Heart right ventricle (tissue), 16 donors: Measurements from ENCODE around the gene PMM2. TPM values are rescaled to one million over a fixed set of nuclear protein-coding genes. Genes with fewer than 3 reads are reported as not detected.
A peak's percentile ranks its signal among the peaks of the same experiment; 100 is the strongest.

ENCODE experiments used
- ATAC-seq, 8 donors: fragments of 200-7000 bp; cut with Tn5 transposase; one replicate each; pipeline ENCODE4 v1.9.1; 2020; ENCODE audit warnings: mild to moderate bottlenecking in 8 of 8, moderate library complexity in 8 of 8, moderate number of reproducible peaks in 1 of 8
- DNase-seq, 2 donors: peaks; one replicate each; pipeline ENCODE4 v3.0.0-alpha.2; 2020
- H3K27ac ChIP-seq, 10 donors: fragments of 200-600 bp; sonication (generic) in 2 of 10; one replicate each; pipeline versions ENCODE4 v1.5.0 to v1.8.0; 2020 to 2022; ENCODE audit warnings: mild to moderate bottlenecking in 3 of 10
- H3K27me3 ChIP-seq, 7 donors: fragments of 200-600 bp; one replicate each; pipeline ENCODE4 v1.8.0; 2021 to 2022; ENCODE audit warnings: mild to moderate bottlenecking in 2 of 7
- H3K36me3 ChIP-seq, 9 donors: fragments of 200-600 bp; sonication (generic) in 1 of 9; one replicate each; pipeline versions ENCODE4 v1.5.0 to v1.8.0; 2020 to 2022; ENCODE audit warnings: mild to moderate bottlenecking in 2 of 9
- H3K4me1 ChIP-seq, 9 donors: fragments of 200-600 bp; sonication (generic) in 1 of 9; one replicate each; pipeline versions ENCODE4 v1.5.0 to v1.8.0; 2020 to 2022; ENCODE audit warnings: mild to moderate bottlenecking in 4 of 9
- H3K4me3 ChIP-seq, 10 donors: fragments of 200-600 bp; sonication (generic) in 2 of 10; one replicate each; pipeline versions ENCODE4 v1.5.0 to v1.8.0; 2020 to 2022; ENCODE audit warnings: mild to moderate bottlenecking in 7 of 10, moderate library complexity in 2 of 10
- H3K9me3 ChIP-seq, 11 donors: fragments of 200-600 bp in 10 of 11; sonication (generic) in 2 of 11; one replicate each; pipeline versions ENCODE4 v1.5.0 to v1.8.0; 2013 to 2022; ENCODE audit warnings: mild to moderate bottlenecking in 2 of 11, control low read depth in 1 of 11, moderate library complexity in 1 of 11
- CTCF ChIP-seq, 9 donors: fragments of 200-600 bp; sonication (generic) in 2 of 9; IDR thresholded peaks; one replicate each; pipeline versions ENCODE4 v1.5.0 to v1.8.0; 2021 to 2022; ENCODE audit warnings: antibody characterized with exemption in 9 of 9, mild to moderate bottlenecking in 5 of 9, moderate library complexity in 1 of 9
- WGBS, 2 donors: extraction: QIAGEN DNeasy Blood & Tissue Kit; methylation state at CpG; one replicate each; pipeline ENCODE4 v1.1.7; 2013; ENCODE audit warnings: inconsistent platforms in 1 of 2; 5-methylcytosine and 5-hydroxymethylcytosine counted together
- intact Hi-C, 10 donors: fragments of 100-400 bp; cut with DNase I; formaldehyde crosslinking; loops; one replicate each; pipeline versions ENCODE4 v1.11.1 to v1.14.2; 2022
- polyA plus RNA-seq, 2 donors: library from polyadenylated mRNA; stranded (reverse); fragments of 200-250 nt; gene quantifications; one replicate each; pipeline ENCODE4 v1.2.3, GENCODE V29; 2013
- total RNA-seq, 10 donors: library from RNA; stranded (reverse); fragmentation: NEBNext Ultra II Directional in 3 of 10; extraction: Animal tissue kit (Norgen Biotek cat#: 25700) in 3 of 10; gene quantifications; one replicate each; pipeline versions ENCODE4 v1.2.1 to v1.2.4, GENCODE V29; 2021 to 2023
- donor health status: Arrhythmogenic right ventricular cardiomyopathy.
- donor health status: ischemic (EF 13 %, LVEDD 7.1; RV severe dilation, severe dysfunction).
- donor health status: healthy with polysubstance abuse.
- donor health status: DM: no; HTN: yes; CAD: no.
- donor health status: DM: no; HTN: no; CAD: no.
- donor health status: ischemic (EF 25% LVEDD 6.9; RV normal size, moderate dysfunction).
- donor health status: ischemic (EF 25% LVEDD 5.7; RV mildly dilated, moderate dysfunction).
- donor health status: healthy.
- donor health status: DM: yes; HTN: yes; CAD: no.
- donor health status: Ischemic cardiomyopathy.
- donor health status: ischemic (EF 35%, LVEDD 5.7; RV mildly dilated, moderate dysfunction).
- donor health status: nonischemic (EF 11% LVEDD 7.7; RV severe dilation, severe dysfunction).
- donor health status: DM: yes; HTN: yes; CAD: no.
- donor health status: PGD.
- donor health status: ischemic (EF 29% LVEDD 5.4; RV normal size, mild dysfunction).
- donor health status: nonischemic (EF 23%, LVEDD 6.1; RV moderate dilation, normal function).

The PMM2 gene
- total and polyA plus RNA-seq, 12 donors: 9.4 to 25.9 (median 13.9) TPM

- Histone ChIP-seq H3K4me3 (no peak overlapping the region), H3K27ac (peak overlapping the region in 8 of 10 donors; percentile 31 to 96 (median 60)), H3K9me3 (no peaks in the 10 kb centered on the region), H3K27me3 (no peaks in the 10 kb centered on the region), H3K36me3 (peaks cover 0 to 39% (median 0%) of the 10 kb centered on the region in 9 donors), H3K4me1 (peaks cover 17 to 77% (median 48%) of the 10 kb centered on the region in 9 donors)
- DNase-seq (no peak), ATAC-seq (peak in 4 of 8 donors; percentile 6 to 20 (median 10))
- intact Hi-C loops: no loop called here
- 60 to 69% methylated on average over 25 of the region's 25 CpGs for WGBS, 2 donors
- TF ChIP-seq CTCF (IDR thresholded peaks at IDR 0.05): no peak
These were observed 62.6 kb downstream of the PMM2 start for GRCh38 chr16:8859913-8860881.

GRCh38 chr16:8861563-8862308 lies 64.1 kb downstream of the PMM2 start:
- H3K9me3 ChIP-seq: no peaks in the 10 kb centered on the region
- intact Hi-C loops: no loop called here
- H3K27me3 ChIP-seq: no peaks in the 10 kb centered on the region
- peak overlapping the region in 9 of 10 donors; percentile 35 to 96 (median 73) for H3K27ac ChIP-seq
- peak; percentile 24 to 67 (median 51) for ATAC-seq
- DNase-seq: peak in 1 of 2 donors; percentile 50
- H3K4me1 ChIP-seq: peaks cover 26 to 85% (median 64%) of the 10 kb centered on the region in 9 donors
- TF ChIP-seq CTCF (IDR thresholded peaks at IDR 0.05): no peak
- peaks cover 0 to 24% (median 0%) of the 10 kb centered on the region in 9 donors for H3K36me3 ChIP-seq
- 70 to 72% methylated on average over 14 of the region's 14 CpGs for WGBS, 2 donors
- H3K4me3 ChIP-seq: no peak overlapping the region

GRCh38 chr16:8862309-8863130 lies 64.9 kb downstream of the PMM2 start:
- peaks cover 0 to 19% (median 0%) of the 10 kb centered on the region in 9 donors for H3K36me3 ChIP-seq
- peaks cover 26 to 87% (median 70%) of the 10 kb centered on the region in 9 donors for H3K4me1 ChIP-seq
- H3K4me3 ChIP-seq: no peak overlapping the region
- no peaks in the 10 kb centered on the region for H3K27me3 ChIP-seq
- no peak for TF ChIP-seq CTCF (IDR thresholded peaks at IDR 0.05)
- H3K9me3 ChIP-seq: no peaks in the 10 kb centered on the region
- no peak for DNase-seq
- peak in 1 of 8 donors; percentile 31 for ATAC-seq
- intact Hi-C loops: no loop called here
- 66 to 84% methylated on average over 14 of the region's 14 CpGs for WGBS, 2 donors
- peak overlapping the region in 9 of 10 donors; percentile 35 to 96 (median 85) for H3K27ac ChIP-seq
